Frontal cortex (tissue), 4 donors: ENCODE results near the gene SPINK9. TPM values are rescaled to one million over a fixed set of nuclear protein-coding genes. Genes with fewer than 3 reads are reported as not detected.

Source experiments
- DNase-seq, 2 donors: peaks; one replicate each; pipeline ENCODE4 v3.0.0; 2012; ENCODE audit warnings: low spot score in 2 of 2
- FAIRE-seq: peaks from 2 replicates; lab custom pipeline; 2012; peaks lifted over from hg19 to GRCh38; lab: Jason Lieb, UNC
- total RNA-seq: library from RNA; depleted of rRNA; stranded (reverse); fragments of >200 nt; gene quantifications from one replicate; pipeline ENCODE4 v1.2.3, GENCODE V29; 2014
- donor health status: control.
- donor health status: control.
- donor health status: control.

The SPINK9 gene
- total RNA-seq, 1 donor from 2014 or later: not detected

DNA sequence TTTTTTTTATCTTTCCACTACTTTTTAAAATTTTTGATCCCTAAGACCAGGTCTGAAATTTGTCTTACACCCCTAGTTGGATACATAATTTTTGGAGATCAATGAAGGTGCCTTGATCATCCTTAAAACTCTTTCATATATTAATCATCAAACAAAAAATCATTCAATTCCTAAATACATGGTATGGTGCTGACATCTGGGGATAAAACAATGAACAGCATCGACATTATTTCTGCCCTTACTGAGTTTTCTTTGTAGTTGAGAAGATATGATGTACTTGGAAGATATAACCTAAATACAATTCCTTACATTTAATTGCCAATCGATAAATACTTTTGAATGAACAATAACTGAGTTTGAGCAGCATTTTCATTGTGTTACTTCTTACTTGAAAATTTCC is 18.3 kb downstream of the SPINK9 start:
- DNase-seq (no peak), FAIRE-seq (no peak)

DNA sequence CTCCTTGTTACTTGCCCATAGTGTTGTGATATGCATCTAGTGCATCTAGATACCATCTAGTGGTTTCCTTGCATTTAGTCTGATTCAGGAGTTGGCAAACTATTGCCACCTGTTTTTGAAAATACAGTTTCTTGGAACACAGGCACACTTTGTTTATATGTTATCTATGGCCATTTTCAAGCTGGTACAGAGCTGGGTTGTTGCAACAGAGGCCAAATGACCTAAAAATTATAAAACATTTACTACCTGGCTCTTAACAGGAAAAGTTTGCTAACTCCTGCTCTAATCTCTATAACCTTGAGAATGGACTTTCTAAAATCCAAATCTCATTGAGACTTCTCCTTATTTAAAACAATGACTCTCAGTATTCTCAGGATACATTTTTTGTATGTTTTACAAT is 29.0 kb downstream of the SPINK9 start:
- FAIRE-seq: no peak
- no peak for DNase-seq

DNA sequence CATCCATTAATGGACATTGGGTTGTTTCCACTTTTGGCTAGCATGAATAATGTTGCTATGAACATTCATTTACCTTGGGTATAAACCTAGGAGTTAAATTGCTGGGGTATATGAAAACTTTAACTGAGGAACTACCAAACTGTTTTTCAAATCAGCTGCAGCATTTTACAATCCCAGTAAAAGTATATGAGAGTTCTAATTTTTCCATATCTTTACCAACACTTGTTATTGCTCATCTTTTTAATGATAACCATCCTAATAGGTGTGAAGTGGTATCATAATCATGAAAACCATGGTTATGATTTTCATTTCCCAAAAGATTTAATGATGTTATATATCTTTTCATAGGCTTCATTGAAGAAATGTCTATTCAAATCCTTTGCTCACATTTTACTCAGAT is 32.9 kb downstream of the SPINK9 start:
- no peak for FAIRE-seq

DNA sequence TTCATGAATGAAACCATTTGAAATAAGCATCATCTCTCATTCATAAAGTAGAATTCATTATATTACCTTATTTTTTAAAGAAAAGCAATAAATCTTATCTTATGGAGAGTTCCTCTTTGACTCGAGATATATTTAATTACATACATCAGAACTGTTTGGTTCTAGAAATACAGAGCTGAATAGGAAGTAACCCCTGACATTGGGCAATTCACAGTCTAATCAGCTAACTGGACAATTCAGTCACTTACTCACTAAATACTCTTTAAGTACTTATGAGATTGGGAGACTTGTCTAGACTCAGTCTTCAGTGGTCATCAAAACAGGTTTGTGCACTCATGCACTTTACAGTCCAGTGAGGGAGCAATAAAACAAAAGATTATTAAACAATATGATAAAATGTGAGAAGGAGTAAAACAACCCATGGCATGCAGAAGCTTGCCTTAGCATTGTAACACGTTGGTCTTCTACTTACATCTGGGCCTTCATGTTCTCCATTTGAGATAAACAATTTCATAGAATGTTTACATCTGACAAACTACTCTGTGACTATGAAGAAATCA is 36.9 kb downstream of the SPINK9 start:
- DNase-seq (no peak), FAIRE-seq (no peak)

More for the DNA sequence above, 32.9 kb downstream of the SPINK9 start:
- no peak for DNase-seq

DNA sequence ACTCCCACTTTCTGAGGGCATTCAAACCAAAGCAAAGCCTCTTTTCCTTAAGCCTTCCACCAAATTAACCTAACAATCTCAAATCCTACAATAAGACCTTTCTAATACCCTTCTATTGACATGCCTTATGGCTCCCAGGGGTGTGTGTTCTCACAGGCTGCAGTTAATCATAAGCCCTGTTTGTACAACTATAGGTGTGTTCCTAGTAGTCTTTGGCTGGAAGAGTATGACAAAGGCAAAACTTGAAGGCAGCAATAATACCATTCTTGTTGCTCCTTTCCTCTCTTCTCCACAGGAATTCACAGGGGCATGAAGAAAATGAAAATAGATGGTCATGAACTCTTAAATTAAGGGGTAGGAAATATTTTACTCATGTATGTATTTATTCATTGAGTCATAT is 37.5 kb downstream of the SPINK9 start:
- FAIRE-seq (no peak), DNase-seq (no peak)

DNA sequence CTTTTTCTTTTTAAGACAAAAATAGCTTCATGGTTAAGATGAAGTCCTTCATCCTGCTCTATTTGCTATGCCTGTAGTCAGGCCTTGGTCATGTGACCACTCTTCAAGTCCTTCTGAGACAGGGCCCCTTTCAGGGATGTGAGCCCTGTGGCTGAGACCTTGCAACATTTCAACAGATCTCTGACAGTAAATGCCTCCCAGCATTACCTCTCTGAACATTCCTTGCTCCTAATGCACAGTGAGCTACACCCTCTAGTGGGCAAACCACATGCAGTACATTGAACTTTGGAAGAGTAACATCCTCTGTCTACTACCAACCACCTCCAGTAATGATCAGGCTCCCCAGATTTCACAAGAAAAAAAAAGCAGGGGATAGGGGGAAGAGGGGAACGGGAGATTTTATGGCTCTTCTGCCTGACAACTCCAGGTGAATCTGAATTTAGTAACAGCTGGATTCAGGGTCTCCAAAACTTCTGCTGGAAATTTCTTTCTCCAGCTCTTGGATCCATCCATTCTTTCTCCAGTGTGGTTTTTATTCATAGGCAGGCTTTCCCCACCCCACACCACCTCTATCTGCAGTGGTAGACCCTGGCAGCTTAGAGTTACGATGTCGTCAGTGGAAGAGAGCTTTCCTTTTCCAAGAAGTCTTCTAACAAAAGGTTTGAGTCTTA is 39.5 kb downstream of the SPINK9 start:
- no peak for DNase-seq
- no peak for FAIRE-seq

DNA sequence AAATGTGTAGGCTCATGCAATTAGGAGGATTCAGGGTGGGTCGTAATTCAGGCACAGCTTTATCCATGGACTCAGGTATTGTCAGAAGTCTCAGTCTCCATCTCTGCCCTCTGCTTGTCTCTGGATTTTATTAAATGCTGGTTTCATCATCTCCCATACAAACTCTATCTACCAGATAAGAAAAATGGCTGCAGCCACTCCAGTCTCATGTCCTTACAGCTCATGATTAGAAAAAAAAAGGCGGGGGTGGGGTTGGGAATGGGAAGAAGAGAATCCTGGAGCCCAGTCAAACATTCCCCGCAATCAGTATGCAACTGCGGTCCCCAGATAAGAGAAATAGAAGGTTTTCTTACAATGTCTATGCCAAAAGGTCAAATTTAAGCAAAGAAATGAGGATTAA is 40.8 kb downstream of the SPINK9 start:
- DNase-seq (no peak), FAIRE-seq (no peak)

DNA sequence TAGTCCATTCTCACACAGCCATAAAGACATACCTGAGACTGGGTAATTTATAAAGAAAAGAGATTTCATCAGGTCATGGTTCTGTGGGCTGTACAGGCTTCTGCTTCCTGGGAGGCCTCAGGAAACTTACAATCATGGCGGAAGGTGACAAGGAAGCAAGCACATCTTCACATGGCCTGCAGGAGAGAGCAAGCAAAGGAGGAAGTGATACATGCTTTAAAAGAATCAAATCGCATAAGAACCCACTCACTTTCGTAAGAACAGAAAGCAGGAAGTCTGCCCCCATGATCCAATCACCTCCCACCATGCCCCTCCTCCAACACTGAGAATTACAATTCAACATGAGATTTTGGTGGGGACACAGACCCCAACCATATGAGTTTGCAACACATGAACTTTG is 43.3 kb downstream of the SPINK9 start:
- FAIRE-seq (no peak), DNase-seq (no peak)

DNA sequence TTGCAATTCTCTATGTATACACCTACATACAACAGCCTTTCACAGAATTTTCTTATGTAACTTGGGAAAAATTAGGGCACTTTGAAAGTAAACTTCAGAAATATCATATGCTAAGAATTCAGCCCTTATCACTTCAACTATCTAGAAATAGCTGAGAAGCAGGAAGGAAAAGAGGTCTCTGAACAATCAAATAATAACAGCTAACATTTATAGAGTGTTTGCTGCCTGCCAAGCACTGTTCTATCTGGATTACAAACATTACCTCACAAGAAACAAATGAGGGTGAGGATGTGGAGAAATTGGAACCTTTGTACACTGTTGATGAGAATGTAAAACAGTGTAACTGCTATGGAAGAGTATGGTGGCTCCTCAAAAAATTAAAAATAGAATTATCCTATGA is 44.0 kb downstream of the SPINK9 start:
- FAIRE-seq (no peak), DNase-seq (no peak)

DNA sequence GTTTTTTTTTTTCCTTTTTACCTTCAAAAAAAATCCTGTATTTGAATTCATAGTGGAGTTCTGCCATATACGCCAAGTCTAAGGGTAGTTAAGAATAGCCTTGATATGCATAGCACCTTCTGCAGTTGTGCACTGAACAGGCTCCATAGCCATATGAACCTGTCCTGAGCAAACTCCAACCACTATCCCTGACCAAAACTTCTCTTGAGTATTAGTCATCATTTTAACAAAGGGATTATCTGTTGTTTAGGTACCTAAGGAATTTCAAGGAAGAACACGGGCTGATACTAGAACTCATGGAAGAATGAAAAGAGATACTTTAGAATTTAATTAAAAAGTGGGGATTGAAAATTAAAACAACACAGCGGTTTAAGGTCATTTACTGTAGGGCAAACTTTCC is 46.5 kb downstream of the SPINK9 start:
- FAIRE-seq: no peak

DNA sequence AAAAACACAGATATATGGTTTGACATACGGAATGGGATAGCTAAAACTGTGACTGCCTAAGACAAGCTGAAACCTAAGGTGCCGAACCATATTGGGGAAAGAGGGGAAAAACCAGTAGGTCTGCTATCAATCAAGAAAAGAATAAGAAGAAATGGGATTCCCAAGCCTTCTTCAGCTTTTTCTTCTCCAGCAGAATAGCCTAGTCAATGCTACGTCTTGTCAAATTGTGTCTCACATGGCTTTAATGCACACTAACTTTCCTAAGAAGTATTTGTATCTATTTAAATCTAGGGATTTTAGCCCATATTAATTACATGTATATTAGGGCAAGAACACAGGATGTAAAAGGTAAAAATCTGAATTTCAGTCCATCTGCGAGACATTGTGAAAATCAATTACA is 47.6 kb downstream of the SPINK9 start:
- no peak for FAIRE-seq
- DNase-seq: no peak

More for the DNA sequence above, 46.5 kb downstream of the SPINK9 start:
- DNase-seq: no peak

DNA sequence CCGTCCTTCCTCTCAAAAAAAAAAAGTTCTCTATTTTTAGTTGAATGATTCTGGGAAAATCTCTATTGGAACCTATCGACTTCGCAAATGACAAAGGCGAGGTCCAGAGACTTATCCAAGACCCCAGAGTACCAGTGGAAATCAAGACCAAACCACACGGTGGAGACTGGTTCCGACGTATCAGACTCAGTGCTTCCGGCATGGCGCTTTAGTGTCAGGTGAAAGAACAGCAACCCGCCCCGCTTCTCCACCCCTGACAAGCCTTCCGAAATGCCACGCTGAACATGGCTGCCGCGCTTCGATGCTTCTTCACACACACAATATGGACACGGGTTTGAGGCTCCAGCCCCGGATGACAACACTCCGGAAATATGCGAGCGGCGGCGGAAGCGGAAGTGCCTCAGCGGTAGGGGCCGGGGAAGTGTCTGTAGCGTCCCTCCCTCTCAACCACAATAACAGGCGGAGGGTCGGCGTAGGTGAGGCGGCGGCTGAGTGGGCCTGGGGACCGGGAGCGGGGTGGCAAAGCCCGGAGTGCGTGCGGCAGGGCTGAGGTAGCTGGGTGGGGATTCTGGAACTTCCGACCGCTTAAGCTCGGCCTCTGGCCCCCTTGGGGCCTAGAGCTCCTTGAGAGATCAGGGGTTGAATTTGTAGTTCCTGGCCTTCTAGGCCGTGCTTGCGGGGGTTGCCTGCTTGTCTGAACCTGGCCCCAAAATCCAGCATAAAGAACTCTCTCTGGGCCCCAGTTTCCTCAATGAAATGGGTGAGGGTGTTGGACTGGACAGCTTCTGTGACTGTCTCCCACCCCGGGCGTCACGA is 48.4 kb downstream of the SPINK9 start, which contains the start of gene FBXO38:
Gene FBXO38 (plus strand): TSS at position 395 of the 816 bp plus-strand sequence. CDS start 10,819 bp downstream, outside the sequence.
- no peak for FAIRE-seq
- DNase-seq: peak; percentile 73 to 88

DNA sequence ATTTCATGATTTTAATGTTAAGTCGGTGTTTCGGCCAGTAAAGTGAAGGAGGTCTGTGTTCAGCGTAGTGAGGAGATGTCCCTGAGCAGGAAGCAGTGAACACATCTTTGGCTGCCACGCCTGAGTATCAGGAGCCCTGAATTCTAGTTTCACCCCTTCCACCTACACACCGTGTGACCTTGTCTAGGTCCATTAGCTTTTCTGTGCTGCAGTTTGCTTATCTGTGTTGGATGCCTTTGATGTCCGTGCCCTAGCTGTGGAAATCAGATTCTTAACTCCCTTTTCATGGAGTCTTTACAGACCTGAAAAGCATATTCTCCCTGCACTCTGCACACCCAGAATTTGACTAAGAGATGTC is 49.0 kb downstream of the SPINK9 start:
- FAIRE-seq (no peak), DNase-seq (no peak)

DNA sequence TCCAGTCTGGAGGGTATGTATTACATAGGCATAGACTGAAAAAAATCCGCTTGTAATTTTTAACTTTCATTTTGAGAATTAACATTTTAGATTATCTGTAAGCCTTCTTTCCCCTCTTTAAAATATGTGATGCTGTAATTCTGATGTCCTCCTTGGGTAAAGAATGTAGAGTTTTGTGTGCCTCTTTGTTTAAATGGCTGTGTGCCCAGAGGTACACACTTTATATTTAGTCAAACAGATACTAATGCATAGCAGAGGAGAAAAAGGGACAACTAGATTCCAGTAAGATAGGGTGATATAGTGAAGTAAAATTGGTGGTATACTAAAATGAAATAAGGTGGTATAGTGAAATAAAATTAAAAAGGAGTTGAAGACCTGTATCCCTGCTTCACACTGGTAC is 49.7 kb downstream of the SPINK9 start:
- DNase-seq: no peak
- FAIRE-seq: no peak

DNA sequence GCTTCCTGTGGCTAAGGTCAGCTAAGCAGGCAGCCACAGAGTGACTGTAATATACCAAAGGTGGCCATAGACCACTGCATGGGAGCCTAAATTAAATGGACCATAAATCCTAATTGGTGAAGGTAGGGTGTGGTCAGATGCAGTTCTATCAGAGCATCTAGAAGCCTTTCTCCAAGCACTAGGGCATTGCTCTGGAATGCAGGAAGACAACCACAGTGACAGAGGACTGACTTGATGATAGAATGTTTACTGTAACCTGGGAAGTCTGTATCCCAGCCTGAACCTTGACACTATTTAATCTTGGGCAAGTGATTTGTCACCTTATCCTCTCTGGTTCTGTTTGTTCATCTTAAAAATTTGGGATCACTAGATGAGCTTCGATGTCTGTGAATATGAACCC is 50.7 kb downstream of the SPINK9 start:
- no peak for FAIRE-seq
- DNase-seq: no peak

DNA sequence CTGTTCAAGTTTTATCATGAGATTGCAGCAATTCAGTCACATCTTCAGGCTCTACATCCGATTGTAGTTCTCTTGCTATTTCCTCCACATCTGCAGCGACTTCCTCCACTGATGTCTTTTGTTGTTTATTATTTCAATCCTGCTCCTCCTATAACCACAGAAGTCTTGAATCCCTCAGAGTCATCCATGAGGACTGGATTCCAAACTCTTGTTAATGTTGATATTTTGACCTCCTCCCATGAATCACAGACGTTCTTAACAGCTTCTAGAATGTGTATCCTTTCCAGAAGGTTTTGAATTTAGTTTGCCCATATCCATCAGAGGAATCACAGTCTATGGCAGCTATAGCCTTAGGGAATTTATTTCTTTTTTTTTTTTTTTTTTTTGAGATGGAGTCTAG is 52.0 kb downstream of the SPINK9 start:
- no peak for DNase-seq
- no peak for FAIRE-seq

DNA sequence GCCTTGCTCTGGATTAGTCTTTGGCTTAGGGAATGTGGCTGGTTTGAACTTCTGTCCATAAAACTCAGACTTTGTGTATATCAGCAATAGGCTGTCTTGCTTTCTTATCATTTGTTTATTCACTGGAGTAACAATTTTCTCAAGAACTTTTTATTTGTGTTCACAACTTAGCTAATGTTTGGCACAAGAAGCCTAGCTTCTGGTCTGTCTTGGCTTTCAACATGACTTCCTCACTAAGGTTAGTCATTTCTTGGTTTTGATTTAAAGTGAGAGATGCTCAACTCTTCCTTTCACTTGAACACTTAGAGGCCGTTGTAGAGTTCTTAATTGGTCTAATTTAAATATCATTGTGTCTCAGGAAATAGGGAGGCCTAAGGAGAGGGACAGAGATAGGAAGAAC is 53.3 kb downstream of the SPINK9 start:
- FAIRE-seq (no peak), DNase-seq (no peak)
